GM21447 (cell line): ENCODE results near the gene RABEP2.

Experiments
- ATAC-seq: cut with Tn5 transposase; IDR thresholded peaks from one replicate; pipeline ENCODE4 v1.9.1; 2021; ENCODE audit not compliant: unreplicated experiment

RABEP2 gene

DNA sequence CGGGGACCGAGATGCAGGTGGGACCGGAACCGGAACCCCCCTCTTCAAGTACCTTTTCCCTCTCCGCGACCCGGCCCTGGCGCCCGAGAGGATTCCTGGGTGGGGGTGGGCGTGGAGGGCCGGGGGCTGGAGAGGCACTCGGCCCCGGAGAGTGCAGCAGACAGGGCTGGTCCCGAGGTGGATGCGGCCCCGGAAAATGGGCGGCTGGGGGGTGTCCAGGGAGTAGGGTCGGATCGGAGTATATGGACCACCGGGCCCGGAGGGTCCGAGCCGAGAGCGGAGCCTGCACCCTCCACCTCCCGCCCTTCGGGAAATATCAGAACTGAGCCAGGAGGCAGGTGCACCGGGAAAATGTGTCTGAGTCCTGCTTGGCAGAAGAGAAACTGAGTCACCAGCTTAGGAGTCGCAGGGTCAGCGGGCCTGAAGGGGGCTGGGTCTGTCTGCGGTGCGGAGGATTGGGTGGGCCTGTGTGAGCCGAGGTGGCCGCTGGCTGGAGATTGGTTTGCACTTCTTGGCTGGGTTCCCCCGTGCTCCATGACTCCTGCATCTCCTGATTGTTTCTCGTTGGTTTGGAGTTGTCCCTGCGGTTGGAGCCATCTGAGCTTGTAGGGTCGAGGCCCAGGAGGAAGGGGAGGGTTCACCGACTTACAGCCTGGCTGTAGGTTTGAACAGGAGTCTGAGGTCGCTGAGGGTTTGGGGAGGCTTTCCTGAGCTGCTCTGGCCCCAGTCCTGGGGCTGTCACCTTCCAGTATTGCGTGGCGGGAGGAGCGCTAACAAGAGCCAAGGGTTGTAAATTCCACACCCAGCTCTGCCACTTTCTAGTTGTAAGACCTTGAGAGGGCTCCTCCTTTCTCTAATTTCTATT lies 60.9 kb downstream of the RABEP2 start:
- no peak for ATAC-seq

DNA sequence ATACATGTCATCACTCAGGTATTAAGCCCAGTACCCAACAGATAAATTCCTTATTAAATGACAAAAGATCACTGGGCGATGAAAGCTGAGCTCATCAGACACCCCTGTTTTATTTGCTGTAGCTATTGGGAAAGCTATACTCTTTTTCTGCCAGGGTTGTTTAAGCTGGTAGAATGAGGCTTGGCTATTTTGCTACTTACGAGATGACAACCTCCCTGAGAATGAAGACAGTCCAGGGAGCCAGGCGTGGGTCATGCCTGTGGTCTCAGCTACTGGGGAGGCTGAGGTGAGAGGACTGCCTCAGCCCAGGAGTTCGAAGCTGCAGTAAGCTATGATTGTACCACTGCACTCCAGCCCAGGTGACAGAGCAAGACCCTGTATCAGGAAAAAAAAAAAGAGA lies 65.7 kb downstream of the RABEP2 start:
- ATAC-seq: no peak

DNA sequence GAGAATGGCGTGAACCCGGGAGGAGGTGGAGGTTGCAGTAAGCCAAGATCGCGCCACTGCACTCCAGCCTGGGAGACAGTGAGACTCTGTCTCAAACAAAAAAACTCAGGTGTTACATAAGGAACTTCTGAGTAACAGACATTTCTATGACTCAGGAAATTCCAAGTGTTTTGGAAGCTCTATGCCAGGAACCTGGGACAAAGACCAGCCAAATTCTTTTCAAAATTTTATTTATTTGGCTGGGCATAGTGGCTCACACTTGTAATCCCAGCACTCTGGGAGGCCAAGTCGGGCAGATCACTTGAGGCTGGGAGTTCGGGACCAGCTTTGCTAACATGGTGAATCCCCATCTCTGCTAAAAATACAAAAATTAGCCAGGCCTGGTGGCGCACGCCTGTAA lies 66.6 kb downstream of the RABEP2 start:
- no peak for ATAC-seq
